ENCODE measurements around the gene RIBC2.
A peak's percentile ranks its signal among the peaks of the same experiment; 100 is the strongest.
"Not testable (repeated sequence)": the region's sequence is repeated elsewhere in the genome, so short reads cannot be mapped to it uniquely, and the experiment has no call there.

RIBC2 gene, protein sequence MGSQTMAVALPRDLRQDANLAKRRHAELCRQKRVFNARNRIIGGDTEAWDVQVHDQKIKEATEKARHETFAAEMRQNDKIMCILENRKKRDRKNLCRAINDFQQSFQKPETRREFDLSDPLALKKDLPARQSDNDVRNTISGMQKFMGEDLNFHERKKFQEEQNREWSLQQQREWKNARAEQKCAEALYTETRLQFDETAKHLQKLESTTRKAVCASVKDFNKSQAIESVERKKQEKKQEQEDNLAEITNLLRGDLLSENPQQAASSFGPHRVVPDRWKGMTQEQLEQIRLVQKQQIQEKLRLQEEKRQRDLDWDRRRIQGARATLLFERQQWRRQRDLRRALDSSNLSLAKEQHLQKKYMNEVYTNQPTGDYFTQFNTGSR

DNA sequence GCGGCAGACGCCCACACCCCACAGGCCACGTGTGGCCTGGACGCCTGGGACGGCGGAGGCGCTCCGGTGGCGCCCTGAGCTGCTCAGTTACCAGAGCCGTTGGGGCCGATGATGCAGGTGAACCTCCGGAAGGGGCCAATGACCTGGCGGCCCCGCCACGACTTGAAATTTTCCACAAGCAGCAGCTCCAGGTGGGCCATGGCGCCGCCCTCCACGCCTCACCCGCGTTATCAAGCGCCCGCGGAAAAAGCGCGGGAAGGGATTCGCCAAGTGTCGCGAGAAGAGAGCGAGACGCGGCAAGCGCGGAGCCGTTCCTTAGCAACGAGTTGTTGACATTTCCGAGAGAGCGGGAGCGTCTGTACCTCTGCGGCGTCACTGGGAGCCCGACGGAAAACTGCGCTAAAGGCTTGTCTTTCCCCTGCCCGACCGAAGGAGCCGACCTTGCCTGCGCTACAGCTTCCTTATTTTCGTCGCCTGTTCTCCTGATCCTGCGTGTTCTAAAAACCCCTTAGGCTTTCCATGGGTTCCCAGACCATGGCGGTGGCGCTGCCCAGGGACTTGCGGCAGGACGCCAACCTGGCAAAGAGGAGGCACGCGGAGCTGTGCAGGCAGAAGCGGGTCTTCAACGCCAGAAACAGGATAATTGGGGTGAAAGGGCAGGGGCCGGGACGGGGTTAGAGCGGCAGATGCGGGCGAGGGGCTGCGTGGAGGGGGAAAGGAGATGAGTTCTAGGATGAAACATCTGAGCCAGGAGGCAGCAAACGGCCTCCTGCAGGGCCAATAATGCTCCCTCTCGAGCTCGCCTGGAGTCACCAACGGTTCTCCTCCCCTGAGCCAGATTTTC, at the start of gene RIBC2, which contains the start of gene SMC1B:
RIBC2 (plus strand) TSS at position 326 of the 844 bp plus-strand sequence; CDS start at position 520, 194 bp downstream.
SMC1B (minus strand) TSS at position 232 of the 844 bp plus-strand sequence; CDS start at position 200, 32 bp downstream.
- peak; percentile 61 to 69 (median 61) for DNase-seq (ENCODE audit: low read depth in 3 of 3)

DNA sequence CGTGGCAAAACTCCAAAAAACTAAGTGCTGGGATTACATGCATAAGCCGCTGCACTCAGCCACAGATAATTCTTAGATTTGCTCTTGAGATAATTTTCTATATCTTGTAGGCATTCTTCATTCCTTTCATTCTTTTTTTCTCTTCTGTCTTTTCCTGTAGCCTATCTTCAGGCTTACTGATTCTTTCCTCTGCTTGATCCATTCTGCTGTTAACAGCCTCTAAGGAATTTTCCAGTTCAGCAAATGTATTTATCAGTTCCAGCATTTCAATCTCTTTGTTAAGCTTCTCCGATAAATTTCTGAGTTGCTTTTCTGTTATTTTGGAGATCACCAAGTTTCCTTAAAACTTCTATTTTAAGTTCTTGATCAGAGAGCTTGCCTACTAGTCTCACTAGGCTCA, 46.8 kb upstream of the RIBC2 start:
- DNase-seq (ENCODE audit: low read depth in 3 of 3) = no peak

DNA sequence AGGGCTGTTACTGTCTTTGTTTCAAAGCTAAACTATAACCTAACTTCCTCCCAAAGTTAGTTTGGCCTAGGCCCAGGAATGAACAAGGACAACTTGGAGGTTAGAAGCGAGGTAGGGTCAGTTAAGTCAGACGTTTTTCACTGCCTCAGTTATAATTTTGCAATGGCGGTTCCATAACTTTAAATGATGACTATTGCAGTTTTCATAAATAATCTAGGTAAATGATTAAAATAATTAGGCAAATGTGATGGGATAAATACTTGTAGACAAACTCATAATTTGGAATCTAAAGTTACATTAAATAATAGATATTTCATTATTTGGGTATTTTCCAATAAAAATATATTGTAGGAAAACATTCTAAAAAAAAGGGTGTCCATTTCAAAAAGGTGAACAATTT, 39.9 kb upstream of the RIBC2 start:
- DNase-seq (ENCODE audit: low read depth in 3 of 3) = not testable (repeated sequence)

DNA sequence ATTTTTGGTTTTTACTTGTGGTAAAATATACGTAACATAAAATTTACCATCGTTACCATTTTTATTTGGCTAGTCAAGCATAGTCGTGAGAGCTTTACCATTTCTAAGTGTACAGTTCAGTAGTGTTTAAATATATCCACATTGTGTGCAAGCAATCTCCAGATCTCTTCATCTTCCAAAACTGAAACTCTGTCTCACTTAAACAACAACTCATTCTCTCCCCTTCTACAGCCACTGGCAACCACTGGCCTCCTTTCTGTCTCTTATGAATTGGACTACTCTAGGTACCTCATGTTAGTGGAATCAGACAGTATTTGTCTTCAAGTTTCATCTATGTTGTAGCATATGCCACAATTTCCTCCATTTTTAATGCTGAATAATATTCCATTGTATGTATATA, 37.5 kb upstream of the RIBC2 start:
- no peak for DNase-seq (ENCODE audit: low read depth in 3 of 3)

DNA sequence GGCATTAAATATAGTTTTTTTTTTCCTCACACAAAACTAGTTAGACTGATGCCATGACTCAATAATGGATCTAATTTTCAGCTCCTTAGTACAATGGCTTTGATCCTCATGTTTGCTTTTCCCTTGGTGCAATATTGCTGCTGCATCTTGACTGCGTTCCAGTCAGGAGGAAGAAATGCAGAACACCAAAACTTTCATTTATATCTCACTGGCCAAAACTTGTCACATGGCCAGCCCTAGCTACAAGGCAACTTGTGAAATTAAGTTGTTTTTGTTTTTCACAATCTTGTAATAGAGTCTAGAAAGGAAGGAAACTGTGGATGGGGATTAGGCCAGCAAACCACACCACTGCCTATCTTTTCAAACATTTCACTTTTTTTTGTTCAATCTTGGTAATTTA, 36.8 kb upstream of the RIBC2 start:
- DNase-seq (ENCODE audit: low read depth in 3 of 3) = no peak

DNA sequence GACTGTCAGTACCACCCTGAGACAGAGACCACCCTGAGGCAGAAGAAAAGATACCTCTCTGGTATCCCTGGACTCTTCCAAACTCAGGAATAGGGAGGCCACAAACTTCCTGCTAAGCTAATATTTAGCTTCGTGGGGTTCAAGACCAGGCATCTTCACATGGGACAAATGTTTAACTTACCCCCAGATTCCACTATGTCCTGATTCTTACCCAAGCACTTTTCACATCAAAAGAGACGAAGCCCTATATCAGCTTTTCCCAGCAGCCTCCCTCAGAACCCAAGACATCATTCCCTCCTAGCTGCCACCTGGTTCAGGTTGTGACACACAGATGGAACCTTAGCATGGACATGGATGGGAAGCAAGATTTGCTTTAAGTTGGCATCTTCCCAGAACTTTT, 32.1 kb upstream of the RIBC2 start:
- no peak for DNase-seq (ENCODE audit: low read depth in 3 of 3)

DNA sequence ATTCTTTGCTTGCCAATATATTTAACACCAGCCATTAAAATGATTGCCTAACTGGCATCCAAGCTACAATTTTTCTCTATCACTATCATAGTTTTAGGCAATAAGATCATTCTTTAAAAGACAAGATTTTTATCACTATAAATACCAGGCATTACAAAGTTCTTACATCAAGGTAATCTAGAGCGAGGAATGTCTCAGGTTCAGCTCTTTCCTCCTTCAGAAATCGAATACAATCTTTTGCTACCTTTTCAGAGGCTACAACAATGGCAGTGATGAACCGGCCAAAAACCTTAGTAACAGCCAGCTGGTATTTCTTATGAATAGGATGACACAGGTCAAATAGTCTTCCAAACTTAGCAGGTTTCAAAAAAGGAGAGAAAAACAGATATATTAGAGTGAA, 23.9 kb upstream of the RIBC2 start:
- DNase-seq (ENCODE audit: low read depth in 3 of 3) = no peak

DNA sequence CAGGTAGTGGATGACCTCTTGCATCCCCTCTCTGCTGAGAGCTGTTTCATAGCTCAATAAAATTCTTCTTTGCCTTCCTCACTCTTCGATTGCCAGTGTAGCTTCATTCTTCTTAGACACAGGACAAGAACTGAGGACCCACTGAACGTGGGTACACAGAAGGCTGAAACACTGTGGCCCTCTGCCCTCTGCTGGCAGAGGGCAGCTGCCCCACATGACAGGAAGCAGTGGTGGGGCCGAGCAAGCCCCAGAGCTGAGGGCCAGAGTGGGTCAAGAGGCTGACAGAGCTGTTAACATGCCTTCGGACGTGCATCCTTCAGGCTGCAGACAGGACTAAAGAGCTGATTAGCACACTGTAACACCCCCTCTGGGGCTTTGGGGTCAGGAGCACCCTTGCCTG, 15.7 kb upstream of the RIBC2 start:
- DNase-seq (ENCODE audit: low read depth in 3 of 3) = no peak

DNA sequence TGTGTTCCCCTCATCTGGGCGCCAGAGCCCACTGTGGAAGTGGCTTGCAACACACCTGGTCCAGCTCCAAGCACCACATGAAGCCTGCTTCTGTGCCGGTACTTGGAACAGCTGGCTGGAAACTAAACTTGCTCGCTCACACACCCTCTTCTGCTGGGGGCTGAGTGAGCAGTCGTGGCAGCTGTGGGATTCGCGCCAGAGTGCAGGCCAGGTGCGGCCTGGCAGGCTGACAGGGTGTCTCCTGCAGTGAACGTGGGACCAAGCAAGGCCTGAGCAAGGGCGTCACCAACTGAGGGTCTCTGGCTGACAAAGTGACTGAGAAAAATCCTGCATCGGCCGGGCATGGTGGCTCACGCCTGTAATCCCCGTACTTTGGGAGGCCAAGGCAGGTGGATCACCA, 15.3 kb upstream of the RIBC2 start:
- no peak for DNase-seq (ENCODE audit: low read depth in 3 of 3)

DNA sequence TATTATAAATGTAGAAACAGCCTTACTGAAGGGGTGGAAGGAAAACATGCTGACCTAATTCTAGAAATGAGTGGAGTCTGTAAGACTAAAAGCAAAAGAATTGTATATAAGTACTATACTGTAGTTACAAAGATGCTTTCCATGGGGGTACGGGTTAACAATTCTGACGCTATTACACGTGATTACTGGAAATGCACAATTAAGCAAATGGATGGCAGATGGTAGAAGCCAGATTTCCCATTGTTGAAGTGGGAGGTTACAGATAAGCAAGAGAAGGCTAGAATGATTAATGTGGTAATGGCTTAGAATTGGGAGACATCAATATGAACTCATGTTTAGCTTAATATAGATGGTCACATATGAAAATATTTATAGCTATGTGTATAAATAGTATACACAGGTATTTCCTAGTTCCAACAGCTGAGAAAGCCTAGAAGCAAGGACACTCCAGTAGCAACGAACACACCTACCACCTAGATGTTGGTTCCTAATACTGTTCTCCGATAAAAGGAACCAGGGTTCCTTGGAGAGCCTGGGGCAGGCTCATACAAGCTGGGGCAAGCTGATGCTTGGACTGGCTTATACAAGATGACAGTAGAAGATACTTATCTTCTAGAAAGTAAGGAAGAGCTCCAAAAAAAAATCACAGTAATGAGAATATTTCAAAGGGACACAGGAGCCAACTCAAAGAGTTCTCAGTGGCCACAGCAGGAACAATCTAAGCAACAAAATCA, 13.6 kb upstream of the RIBC2 start:
- DNase-seq (ENCODE audit: low read depth in 3 of 3) = no peak

DNA sequence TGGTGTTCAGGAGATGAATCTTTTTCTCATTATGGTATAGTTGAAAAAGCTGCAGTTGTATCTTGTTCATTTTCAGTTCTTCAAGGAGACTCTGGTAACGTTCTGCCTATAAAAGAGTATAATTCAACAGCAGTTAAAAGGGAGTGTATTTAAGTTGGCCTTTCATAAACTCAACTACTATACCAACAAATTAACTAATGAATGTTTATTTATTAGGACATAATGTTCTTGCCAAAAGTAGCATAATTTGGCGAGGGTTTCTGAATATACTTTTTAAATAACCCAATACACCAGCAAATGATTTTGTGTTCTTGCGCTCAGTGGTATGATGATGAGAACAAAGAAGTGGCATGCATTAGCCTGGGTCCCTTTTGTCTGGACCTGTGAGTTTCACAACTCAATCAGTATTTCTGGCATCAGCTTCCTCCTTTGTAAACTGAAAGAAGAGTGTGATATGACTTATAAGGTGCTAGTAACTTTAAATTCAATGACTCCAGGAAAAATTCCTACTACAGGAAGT, 11.0 kb upstream of the RIBC2 start:
- no peak for DNase-seq (ENCODE audit: low read depth in 3 of 3)

DNA sequence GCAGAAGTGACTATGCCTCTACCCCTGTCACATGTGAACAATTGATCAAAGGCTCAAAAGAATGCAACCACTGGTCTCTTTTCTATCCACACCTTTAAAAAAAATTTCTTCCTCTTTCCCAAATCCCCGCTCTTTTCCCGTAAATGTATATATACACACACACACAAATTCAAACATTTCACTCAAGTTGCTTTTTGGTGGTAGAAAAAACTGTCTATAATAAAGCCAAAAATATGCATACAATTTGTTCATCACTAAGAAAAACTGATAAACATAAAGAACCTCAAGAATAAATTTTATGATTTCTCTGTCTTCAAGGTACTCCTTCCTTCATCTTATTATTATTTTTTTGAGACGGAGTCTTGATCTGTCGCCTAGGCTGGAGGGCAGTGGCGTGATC, 5.7 kb upstream of the RIBC2 start:
- DNase-seq (ENCODE audit: low read depth in 3 of 3) = no peak

DNA sequence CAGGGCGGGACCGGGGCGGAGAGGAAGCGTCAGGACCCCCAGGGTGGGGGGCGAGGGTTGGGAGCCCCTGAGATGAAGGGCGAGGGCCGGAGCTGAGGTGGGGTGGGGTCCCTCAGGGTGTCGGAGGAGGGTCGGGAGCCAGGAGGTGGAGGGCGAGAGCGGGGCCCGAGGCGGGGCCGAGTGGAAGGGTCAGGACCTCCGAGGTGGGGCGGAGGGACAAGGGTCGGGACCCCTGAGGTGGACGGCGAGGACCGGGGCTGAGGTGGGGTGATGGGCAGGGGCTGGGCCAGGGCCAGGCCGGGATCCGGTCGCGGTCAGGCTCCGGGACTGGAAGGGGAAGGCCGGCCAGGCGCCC, 503 bp upstream of the RIBC2 start:
- DNase-seq (ENCODE audit: low read depth in 3 of 3) = no peak

DNA sequence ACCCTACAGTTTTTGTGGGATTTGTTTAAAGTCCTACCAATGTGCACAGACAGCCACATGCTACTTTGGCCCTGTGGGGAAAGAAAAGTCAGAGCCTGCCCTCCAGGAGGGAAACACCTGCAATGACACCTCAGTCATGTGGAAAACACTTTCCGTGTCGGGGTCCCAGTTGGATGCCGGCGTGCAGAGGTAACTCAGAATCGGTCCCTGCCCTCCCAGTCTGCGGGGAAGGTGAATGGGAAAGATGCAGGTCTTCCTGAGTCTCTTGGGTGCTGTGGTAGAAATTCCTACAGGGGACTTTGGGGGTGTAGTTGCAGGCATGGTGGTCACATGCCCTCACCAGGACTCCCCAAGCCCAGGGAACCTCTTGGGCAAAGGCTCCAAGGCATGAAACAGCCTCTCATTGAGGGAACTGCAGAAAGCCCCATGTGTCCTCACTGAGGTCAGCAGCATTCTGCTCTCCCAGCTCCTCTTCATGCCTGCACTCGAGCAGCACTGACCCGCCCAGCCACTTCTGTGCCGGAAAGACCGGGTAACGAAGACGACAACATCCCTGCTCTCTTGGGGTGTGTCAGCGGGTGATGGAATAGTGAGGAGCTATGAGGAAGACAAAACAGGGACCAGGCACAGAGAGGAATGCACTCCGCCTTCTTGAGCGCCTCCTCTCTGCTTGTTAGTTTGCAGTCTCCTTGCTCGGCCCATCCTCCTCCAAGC, 4.7 kb downstream of the RIBC2 start:
- DNase-seq (ENCODE audit: low read depth in 3 of 3) = no peak

DNA sequence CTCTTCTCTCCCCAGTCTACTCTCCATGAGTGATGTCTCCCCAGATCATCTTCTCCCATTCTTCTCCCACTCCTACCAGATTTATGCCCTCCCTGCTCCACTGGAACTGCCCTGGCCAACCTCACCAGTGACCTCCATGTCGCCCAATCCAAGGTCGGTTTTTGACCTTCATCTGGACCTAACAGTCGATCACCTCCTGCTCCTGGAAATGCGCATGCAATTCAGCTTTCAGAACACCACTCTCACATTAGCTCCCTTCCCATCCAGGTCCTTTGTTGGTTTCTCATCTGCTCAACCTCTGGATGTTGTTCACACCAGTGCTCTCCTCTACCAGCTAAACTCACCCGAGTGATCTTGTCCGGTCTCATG, 5.3 kb downstream of the RIBC2 start:
- no peak for DNase-seq (ENCODE audit: low read depth in 3 of 3)

DNA sequence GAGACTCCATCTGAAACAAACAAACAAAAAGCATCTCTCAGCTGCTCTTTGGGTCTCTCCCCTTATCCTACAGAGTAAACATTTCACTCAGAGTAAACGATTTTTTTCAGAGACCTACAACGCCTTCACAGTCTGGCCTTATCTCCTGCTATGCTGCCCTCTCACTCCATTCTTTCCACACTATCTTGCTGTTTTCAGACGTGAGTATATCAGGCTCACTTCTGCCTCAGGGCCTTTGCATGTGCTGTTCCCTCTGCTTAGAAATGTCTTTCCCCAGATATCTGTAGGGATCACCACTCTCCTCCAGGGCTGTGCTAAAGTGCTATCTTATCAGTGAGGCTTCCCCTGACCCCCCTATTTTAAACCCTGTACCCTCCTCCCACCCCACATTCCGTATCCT, 6.5 kb downstream of the RIBC2 start:
- DNase-seq (ENCODE audit: low read depth in 3 of 3) = no peak

DNA sequence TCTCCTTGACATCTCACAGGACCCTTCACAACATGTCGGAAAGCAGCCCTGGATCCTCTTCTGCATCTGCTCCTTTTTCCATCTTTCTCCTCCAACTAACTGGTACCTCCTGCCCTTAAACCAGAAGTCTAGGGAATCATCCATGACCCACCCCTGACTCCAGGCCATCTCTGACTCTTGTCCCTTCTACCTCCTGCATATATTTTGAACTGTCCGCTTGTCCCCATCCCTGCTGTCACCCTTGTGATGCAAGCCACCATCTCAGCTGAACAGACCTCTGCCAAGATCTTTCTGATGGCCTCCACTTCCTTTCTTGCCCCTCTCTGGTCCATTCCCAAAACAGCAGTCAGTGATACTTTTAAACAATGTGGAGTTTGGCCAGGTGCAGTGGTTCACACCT, 7.0 kb downstream of the RIBC2 start:
- no peak for DNase-seq (ENCODE audit: low read depth in 3 of 3)

DNA sequence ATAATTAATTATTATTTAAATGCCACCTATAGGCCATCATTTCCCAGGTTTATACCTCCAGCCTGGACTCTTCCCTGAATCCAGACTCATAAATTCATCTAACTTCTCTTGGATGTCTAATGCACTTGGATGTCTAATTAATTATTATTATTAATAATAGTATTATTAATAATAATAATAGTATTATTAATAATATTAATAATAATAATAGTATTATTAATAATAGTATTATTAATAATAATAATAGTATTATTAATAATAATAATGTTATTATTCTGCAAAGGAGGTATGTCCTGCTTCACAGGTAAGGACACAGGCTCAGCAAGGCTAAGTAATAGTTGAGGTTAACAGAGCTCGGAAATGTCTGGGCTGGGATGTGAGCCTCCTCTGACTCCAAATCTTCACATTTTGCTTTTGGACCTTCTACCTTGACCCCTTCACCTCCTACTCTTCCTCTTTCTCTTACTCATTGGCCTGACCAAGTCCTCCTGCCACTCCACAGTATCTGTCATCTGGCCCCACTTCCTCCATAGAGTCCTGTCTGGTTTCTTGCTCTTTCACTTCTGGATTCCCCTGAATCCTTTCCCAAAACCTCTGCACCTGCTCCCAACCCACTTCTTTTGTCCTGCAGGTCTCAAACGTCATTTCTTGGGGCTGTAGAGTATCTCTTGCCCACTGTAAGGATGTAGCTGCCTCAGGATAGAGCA, 8.0 kb downstream of the RIBC2 start:
- no peak for DNase-seq (ENCODE audit: low read depth in 3 of 3)

DNA sequence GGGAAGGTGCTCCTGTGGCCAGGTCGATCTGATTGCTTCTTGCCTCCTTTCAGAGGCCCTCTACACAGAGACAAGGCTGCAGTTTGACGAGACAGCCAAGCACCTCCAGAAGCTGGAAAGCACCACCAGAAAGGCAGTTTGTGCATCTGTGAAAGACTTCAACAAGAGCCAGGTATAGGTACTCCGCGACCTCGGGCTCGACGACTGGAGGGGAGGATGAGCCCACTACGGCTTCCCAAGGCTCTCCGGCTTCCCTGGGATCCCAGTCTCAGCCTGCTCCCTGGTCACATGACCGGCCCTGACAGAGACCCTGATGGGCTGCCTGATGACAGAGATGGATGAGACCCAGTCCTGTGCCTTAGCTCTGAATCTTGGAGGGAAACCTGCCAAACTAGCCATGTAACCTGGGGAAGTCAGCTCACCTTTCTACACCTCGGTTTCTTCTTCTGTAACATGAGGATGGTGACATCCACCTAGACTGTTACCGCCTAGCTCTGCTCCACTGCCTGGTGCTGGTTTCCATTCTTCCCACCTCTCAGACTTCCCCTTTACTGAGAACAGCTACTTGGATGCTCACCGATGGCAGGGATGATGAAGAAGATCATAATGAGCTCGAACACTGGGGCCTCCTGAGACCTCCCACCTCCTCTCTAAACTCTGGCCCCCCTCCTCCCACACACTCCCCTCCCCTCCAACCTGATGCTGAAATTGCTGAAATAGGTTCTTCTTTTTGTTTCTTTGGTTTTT, 8.9 kb downstream of the RIBC2 start:
- no peak for DNase-seq (ENCODE audit: low read depth in 3 of 3)

DNA sequence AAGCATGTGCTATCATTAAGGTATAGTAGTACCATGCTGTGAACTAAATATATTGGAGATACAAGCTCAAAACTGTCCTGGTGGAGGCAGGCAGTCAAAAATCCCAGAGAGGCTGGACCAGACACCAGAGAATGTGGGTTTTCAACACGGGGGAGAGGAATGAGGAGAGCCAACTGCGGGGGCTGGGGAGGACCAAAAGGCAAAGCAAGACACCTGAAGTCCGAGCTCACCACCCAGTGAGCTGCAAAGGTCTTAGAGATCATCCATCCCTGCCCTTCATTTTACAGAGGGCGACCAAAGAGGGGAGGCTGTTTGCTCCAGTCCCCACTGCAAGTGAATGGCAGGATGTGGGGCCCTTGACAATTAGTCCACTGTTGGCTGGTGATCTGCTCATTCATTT, 10.0 kb downstream of the RIBC2 start:
- no peak for DNase-seq (ENCODE audit: low read depth in 3 of 3)
